ENCODE data around the gene RASGRF2. TPM values are rescaled to one million over a fixed set of nuclear protein-coding genes. Genes with fewer than 3 reads are reported as not detected.

RASGRF2 gene
- total and polyA plus RNA-seq, 2 donors: 0.76 to 1.8 TPM

DNA sequence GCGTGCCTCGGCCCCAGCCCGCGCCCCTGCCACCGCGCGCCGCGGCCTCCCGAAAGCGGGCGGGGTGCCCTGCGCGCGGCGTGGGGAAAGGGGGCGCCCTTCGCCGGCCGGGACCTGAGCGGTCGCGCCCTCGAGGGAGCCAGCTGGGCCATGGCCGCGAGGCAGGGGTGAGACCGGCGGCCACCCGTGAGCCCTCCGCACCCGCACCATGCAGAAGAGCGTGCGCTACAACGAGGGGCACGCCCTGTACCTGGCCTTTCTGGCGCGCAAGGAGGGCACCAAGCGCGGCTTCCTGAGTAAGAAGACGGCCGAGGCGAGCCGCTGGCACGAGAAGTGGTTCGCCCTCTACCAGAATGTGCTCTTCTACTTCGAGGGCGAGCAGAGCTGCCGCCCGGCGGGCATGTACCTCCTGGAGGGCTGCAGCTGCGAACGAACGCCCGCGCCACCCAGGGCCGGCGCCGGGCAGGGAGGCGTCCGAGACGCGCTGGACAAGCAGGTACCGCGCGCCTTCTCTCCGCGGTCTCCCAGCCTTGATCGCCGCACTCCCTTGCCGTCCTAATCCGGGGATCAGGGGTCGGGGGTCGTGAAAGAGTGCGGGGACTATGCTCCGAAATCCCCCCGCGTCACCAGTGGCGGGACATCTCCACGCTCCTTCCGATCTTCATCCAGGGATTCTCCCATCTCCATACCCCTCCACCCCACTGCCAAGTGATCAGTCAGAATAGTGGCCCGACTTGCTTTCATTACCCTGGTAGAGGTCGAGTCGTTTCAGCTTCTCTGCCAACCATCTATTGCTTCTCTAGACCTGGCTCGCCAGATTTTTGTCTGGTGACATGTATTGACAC, 590 bp downstream of the RASGRF2 start:
- WGBS: 3% methylated on average over 84 of the region's 84 CpGs

DNA sequence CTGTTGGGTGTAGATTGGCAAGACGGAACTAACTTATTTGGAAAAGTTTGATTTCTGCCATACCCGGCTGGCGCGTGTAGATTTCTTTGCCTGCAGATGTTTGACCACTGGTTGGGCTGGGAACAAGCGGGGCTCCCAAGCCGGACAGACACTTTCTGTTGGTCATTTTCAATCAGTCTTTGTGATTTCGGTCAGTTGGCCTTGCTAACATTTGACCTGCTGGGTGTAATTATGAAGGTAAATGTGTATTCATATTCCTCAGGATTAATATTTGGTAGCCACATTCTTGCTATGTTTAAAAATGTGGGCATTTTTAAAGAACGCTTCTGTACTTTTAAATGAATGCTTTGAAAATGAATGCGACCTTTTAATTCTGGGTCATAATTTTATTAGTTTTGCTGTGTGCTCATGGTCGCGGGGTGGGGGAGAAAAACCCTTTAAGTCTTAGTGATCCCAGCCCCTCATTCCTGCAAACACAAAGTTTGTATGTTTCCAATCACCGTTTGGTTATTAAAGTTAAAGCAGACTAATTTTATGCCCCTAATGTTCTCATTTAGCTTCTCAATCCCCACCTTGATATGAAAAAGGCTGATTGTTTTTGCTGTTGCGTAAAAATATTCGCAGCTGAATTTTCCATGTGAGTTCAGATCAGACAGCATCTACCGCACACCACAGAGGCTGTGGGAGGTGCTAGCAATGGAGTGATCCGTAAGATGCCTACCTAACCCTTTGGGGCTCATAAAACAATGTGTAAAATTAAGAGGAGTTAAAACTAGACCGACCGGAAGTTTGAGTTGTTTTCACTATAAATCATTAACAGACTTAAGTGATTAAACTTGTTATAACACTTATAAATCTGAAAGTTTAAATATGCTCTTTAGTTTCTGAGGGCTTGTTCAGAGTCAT, 1.5 kb downstream of the RASGRF2 start:
- no peaks in the 10 kb centered on the region for H3K9me3 ChIP-seq (ENCODE audit: control insufficient read depth in 2 of 2, insufficient read depth in 1 of 2, low read length in 1 of 2)
- no peaks in the 10 kb centered on the region for H3K36me3 ChIP-seq (ENCODE audit: control insufficient read depth in 2 of 2, insufficient read depth in 2 of 2, low read length in 1 of 2)
- peaks cover 12 to 34% of the 10 kb centered on the region in 2 donors for H3K4me1 ChIP-seq (ENCODE audit: control insufficient read depth in 2 of 2, insufficient read depth in 2 of 2, low read length in 2 of 2)
- peaks cover 23 to 55% of the 10 kb centered on the region in 2 donors for H3K27me3 ChIP-seq (ENCODE audit: control insufficient read depth in 2 of 2, insufficient read depth in 1 of 2, low read length in 1 of 2)
- DNase-seq (ENCODE audit: low read depth in 6 of 9, low spot score in 9 of 9): peak in 1 of 9 donors; percentile 50
- WGBS: 51% methylated on average over 18 of the region's 18 CpGs
- H3K27ac ChIP-seq (ENCODE audit: low read depth in 1 of 2, low read length in 1 of 2): no peak overlapping the region
- peak overlapping the region in 1 of 2 donors; percentile 7 for H3K4me3 ChIP-seq (ENCODE audit: low read length in 2 of 2)

More for the DNA sequence above, 590 bp downstream of the RASGRF2 start:
- Histone ChIP-seq H3K4me1 (ENCODE audit: control insufficient read depth in 2 of 2, insufficient read depth in 2 of 2, low read length in 2 of 2) (peaks cover 12 to 34% of the 10 kb centered on the region in 2 donors), H3K4me3 (ENCODE audit: low read length in 2 of 2) (peak overlapping the region in 1 of 2 donors; percentile 53), H3K27me3 (ENCODE audit: control insufficient read depth in 2 of 2, insufficient read depth in 1 of 2, low read length in 1 of 2) (peaks cover 23 to 52% of the 10 kb centered on the region in 2 donors), H3K36me3 (ENCODE audit: control insufficient read depth in 2 of 2, insufficient read depth in 2 of 2, low read length in 1 of 2) (no peaks in the 10 kb centered on the region), H3K27ac (ENCODE audit: low read depth in 1 of 2, low read length in 1 of 2) (no peak overlapping the region), H3K9me3 (ENCODE audit: control insufficient read depth in 2 of 2, insufficient read depth in 1 of 2, low read length in 1 of 2) (no peaks in the 10 kb centered on the region)
- DNase-seq (ENCODE audit: low read depth in 6 of 9, low spot score in 9 of 9): peak in 2 of 9 donors; percentile 18 to 45

DNA sequence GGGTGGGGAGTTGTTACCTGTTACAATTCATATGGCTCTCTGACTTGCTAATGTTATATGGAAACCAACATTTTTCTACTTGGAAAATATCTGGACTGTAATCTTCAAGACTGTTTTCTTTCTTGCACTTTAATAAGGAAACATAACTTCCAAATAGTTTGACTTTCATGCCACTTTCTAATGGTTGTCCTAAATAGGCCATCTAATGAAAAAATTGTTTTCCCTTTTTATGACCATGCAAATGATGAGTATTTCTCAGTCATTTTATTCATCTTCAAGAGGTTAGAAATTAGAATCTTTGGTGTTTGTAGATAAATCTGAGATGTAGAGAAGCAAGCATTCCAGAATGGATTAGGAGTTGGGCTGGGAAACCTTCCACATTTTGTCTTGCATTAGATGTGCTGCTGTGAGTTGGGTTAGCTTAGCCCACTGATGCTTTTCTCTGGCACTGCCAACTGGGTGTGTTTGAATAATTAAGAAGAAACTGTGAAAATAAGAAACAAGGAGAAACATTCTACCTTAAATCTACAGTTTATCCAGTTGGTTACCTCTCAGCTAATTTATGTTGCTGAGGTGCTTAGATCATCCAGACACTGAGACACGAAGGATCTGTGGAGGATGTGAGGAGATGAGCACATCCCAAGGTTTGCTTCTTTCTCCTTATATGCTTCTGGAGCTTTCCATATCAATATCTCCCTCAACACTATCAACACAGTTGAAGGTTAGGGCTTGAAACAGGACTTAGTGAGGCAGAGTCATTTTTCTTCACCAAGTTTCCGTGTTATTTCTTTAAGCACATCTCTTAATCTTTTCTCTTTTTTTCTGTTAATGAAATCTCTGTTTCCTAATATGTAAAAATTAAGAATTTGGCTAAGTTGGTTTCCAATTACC, 2.7 kb downstream of the RASGRF2 start:
- Histone ChIP-seq H3K27ac (ENCODE audit: low read depth in 1 of 2, low read length in 1 of 2) (no peak overlapping the region), H3K4me1 (ENCODE audit: control insufficient read depth in 2 of 2, insufficient read depth in 2 of 2, low read length in 2 of 2) (peaks cover 12 to 27% of the 10 kb centered on the region in 2 donors), H3K36me3 (ENCODE audit: control insufficient read depth in 2 of 2, insufficient read depth in 2 of 2, low read length in 1 of 2) (no peaks in the 10 kb centered on the region), H3K4me3 (ENCODE audit: low read length in 2 of 2) (no peak overlapping the region), H3K9me3 (ENCODE audit: control insufficient read depth in 2 of 2, insufficient read depth in 1 of 2, low read length in 1 of 2) (no peaks in the 10 kb centered on the region), H3K27me3 (ENCODE audit: control insufficient read depth in 2 of 2, insufficient read depth in 1 of 2, low read length in 1 of 2) (peaks cover 23 to 55% of the 10 kb centered on the region in 2 donors)
- DNase-seq (ENCODE audit: low read depth in 6 of 9, low spot score in 9 of 9): no peak
- 88% methylated on average over 2 of the region's 2 CpGs for WGBS

DNA sequence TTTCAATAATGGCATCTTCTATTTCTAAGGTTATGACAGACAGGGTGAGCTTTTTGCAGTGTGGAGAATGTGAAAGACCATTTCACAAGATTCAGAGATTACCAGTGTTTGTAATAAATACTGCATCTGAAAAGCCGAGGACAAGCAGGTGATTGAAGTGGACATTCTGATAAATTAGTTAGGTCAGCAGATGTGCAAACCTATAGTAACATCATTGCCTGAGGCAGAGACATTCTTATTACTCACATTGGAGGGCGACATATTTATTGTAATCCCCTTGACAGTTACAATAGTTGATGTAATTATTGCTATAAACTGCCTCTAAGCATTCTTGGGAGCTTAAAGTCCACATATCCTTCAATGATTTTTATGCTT, 3.3 kb downstream of the RASGRF2 start:
- Histone ChIP-seq H3K27ac (ENCODE audit: low read depth in 1 of 2, low read length in 1 of 2) (no peak overlapping the region), H3K9me3 (ENCODE audit: control insufficient read depth in 2 of 2, insufficient read depth in 1 of 2, low read length in 1 of 2) (no peaks in the 10 kb centered on the region), H3K36me3 (ENCODE audit: control insufficient read depth in 2 of 2, insufficient read depth in 2 of 2, low read length in 1 of 2) (no peaks in the 10 kb centered on the region), H3K4me3 (ENCODE audit: low read length in 2 of 2) (no peak overlapping the region), H3K4me1 (ENCODE audit: control insufficient read depth in 2 of 2, insufficient read depth in 2 of 2, low read length in 2 of 2) (peaks cover 11 to 21% of the 10 kb centered on the region in 2 donors), H3K27me3 (ENCODE audit: control insufficient read depth in 2 of 2, insufficient read depth in 1 of 2, low read length in 1 of 2) (peaks cover 23 to 55% of the 10 kb centered on the region in 2 donors)
- no peak for DNase-seq (ENCODE audit: low read depth in 6 of 9, low spot score in 9 of 9)
- WGBS: 92% methylated on average over 2 of the region's 2 CpGs

DNA sequence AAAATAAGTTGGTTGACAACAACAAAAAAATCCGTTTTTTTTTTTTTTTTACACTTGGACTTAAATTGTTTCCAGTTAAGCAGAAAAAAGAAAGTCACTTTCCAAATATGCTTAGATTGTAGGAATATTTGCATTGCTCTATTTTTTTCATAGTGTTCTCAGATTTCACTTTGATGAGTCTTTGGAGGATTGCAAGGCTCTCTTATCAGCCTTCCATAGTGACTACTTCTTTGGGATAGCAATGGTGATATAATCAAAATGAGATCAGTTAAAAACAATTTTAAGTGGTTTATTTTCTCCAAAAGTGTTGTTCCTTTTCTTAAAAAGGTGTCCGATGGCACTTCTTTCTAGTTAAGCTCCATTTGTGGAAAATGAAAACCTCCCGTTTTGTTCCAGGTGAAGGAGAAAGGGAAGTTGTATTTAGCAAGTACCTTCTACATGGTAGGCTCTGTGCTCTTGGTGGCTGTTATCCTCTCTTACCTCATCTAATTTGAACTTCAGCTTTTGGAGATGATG, 3.9 kb downstream of the RASGRF2 start:
- 78% methylated on average over 3 of the region's 3 CpGs for WGBS
- H3K27me3 ChIP-seq (ENCODE audit: control insufficient read depth in 2 of 2, insufficient read depth in 1 of 2, low read length in 1 of 2): peaks cover 23 to 53% of the 10 kb centered on the region in 2 donors
- H3K4me3 ChIP-seq (ENCODE audit: low read length in 2 of 2): no peak overlapping the region
- no peaks in the 10 kb centered on the region for H3K9me3 ChIP-seq (ENCODE audit: control insufficient read depth in 2 of 2, insufficient read depth in 1 of 2, low read length in 1 of 2)
- no peaks in the 10 kb centered on the region for H3K36me3 ChIP-seq (ENCODE audit: control insufficient read depth in 2 of 2, insufficient read depth in 2 of 2, low read length in 1 of 2)
- DNase-seq (ENCODE audit: low read depth in 6 of 9, low spot score in 9 of 9): no peak
- H3K27ac ChIP-seq (ENCODE audit: low read depth in 1 of 2, low read length in 1 of 2): no peak overlapping the region
- peaks cover 6 to 16% of the 10 kb centered on the region in 2 donors for H3K4me1 ChIP-seq (ENCODE audit: control insufficient read depth in 2 of 2, insufficient read depth in 2 of 2, low read length in 2 of 2)

DNA sequence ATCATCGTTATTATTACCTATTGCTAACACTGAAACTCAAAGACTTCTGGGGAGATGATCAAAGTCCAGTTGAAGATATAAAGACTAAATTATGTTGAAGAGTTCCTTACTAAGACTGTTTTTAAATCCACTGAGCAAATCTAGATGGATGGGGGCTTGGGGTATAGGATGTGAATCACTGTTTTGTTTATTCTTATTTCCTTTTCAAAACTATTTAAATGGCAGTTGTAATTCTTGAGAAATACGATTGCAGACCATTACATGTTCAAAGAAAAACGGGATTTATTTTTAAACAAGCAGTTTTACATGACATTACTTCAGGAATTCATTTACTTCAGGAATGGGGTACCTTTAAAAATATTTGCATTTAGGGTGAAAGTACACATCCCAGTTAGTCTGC, 4.3 kb downstream of the RASGRF2 start:
- Histone ChIP-seq H3K36me3 (ENCODE audit: control insufficient read depth in 2 of 2, insufficient read depth in 2 of 2, low read length in 1 of 2) (no peaks in the 10 kb centered on the region), H3K9me3 (ENCODE audit: control insufficient read depth in 2 of 2, insufficient read depth in 1 of 2, low read length in 1 of 2) (no peaks in the 10 kb centered on the region), H3K4me1 (ENCODE audit: control insufficient read depth in 2 of 2, insufficient read depth in 2 of 2, low read length in 2 of 2) (peaks cover 3 to 12% of the 10 kb centered on the region in 2 donors), H3K4me3 (ENCODE audit: low read length in 2 of 2) (no peak overlapping the region), H3K27ac (ENCODE audit: low read depth in 1 of 2, low read length in 1 of 2) (no peak overlapping the region), H3K27me3 (ENCODE audit: control insufficient read depth in 2 of 2, insufficient read depth in 1 of 2, low read length in 1 of 2) (peaks cover 23 to 49% of the 10 kb centered on the region in 2 donors)
- no peak for DNase-seq (ENCODE audit: low read depth in 6 of 9, low spot score in 9 of 9)
- 77% methylated on average over 3 of the region's 3 CpGs for WGBS

DNA sequence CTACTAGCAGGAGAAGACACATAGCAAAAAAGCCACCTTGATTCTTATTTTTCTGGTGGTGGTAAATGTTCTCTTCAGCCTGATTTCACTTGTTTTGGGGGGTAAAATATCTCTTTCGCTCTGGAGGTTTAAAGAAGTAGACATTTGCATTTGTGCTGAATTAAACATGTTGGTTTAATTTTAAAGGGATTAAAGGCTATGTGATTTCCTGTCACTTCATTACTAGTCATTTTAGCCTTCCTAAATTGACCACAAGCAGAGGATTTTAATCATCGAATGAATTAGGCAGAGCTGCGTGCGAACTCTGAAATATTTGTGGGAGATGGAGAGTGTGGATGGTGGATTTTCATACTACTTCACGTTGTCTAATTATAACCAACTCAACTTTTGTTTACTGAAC, 4.8 kb downstream of the RASGRF2 start:
- H3K4me3 ChIP-seq (ENCODE audit: low read length in 2 of 2): no peak overlapping the region
- H3K9me3 ChIP-seq (ENCODE audit: control insufficient read depth in 2 of 2, insufficient read depth in 1 of 2, low read length in 1 of 2): no peaks in the 10 kb centered on the region
- H3K36me3 ChIP-seq (ENCODE audit: control insufficient read depth in 2 of 2, insufficient read depth in 2 of 2, low read length in 1 of 2): no peaks in the 10 kb centered on the region
- DNase-seq (ENCODE audit: low read depth in 6 of 9, low spot score in 9 of 9): no peak
- 93% methylated on average over 5 of the region's 5 CpGs for WGBS
- peaks cover 23 to 44% of the 10 kb centered on the region in 2 donors for H3K27me3 ChIP-seq (ENCODE audit: control insufficient read depth in 2 of 2, insufficient read depth in 1 of 2, low read length in 1 of 2)
- no peak overlapping the region for H3K27ac ChIP-seq (ENCODE audit: low read depth in 1 of 2, low read length in 1 of 2)
- peaks cover 3 to 8% of the 10 kb centered on the region in 2 donors for H3K4me1 ChIP-seq (ENCODE audit: control insufficient read depth in 2 of 2, insufficient read depth in 2 of 2, low read length in 2 of 2)

DNA sequence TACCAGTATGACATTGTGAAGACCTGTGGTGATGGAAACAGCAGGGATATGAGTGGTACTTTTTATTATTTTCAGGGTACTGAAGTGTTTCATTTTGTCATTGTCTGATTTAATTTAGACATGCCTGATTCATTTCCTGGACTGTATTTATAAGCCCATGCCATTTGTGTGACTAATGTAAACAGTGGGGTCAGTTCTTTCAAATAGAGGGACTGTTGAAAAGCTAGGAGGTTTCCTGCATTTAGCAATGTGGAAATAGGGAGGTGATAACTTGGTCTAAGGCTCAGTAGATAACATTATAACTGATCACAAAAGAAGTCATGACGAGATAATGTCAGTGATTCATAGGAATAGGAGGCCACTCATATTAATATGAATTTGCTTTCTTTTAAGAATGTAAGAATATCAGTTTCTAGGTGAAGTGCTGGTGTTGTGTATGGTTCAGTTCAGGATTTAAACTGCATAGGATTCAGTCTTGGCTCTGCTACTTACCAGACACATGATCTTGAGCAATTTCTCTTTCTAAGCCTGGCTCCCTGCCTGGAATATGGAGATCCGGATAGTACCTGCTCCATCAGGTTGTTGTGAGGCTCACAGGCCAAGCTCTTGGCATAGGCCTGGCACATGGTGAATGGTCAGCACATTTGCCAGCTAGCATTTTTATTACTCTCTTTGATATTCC, 7.5 kb downstream of the RASGRF2 start:
- DNase-seq (ENCODE audit: low read depth in 6 of 9, low spot score in 9 of 9): no peak

More for the DNA sequence above, 7.5 kb downstream of the RASGRF2 start:
- no peak overlapping the region for H3K4me3 ChIP-seq (ENCODE audit: low read length in 2 of 2)
- peaks cover 4 to 19% of the 10 kb centered on the region in 2 donors for H3K27me3 ChIP-seq (ENCODE audit: control insufficient read depth in 2 of 2, insufficient read depth in 1 of 2, low read length in 1 of 2)
- H3K27ac ChIP-seq (ENCODE audit: low read depth in 1 of 2, low read length in 1 of 2): no peak overlapping the region
- 91% methylated on average over 2 of the region's 2 CpGs for WGBS
- H3K4me1 ChIP-seq (ENCODE audit: control insufficient read depth in 2 of 2, insufficient read depth in 2 of 2, low read length in 2 of 2): peaks cover 0 to 2% of the 10 kb centered on the region in 2 donors
- H3K9me3 ChIP-seq (ENCODE audit: control insufficient read depth in 2 of 2, insufficient read depth in 1 of 2, low read length in 1 of 2): no peaks in the 10 kb centered on the region
- no peaks in the 10 kb centered on the region for H3K36me3 ChIP-seq (ENCODE audit: control insufficient read depth in 2 of 2, insufficient read depth in 2 of 2, low read length in 1 of 2)
